GM18505 (cell line): ENCODE data around the gene ACHE.
"Not testable (repeated sequence)": the region's sequence is repeated elsewhere in the genome, so short reads cannot be mapped to it uniquely, and the experiment has no call there.

Experiments
- ATAC-seq: cut with Tn5 transposase; IDR thresholded peaks from one replicate; pipeline ENCODE4 v1.9.1; 2021; ENCODE audit not compliant: unreplicated experiment
- POLR2A ChIP-seq: IDR thresholded peaks from 4 replicates; pipeline ENCODE4 v1.6.1; 2011; ENCODE audit warnings: borderline replicate concordance; ENCODE audit not compliant: insufficient read depth, insufficient read length; ENCODE audit errors: extremely low read depth

Gene ACHE

GRCh38 chr7:100911484-100911883 lies 15.8 kb upstream of the ACHE start:
- ATAC-seq: no peak
- no peak for TF ChIP-seq POLR2A

DNA sequence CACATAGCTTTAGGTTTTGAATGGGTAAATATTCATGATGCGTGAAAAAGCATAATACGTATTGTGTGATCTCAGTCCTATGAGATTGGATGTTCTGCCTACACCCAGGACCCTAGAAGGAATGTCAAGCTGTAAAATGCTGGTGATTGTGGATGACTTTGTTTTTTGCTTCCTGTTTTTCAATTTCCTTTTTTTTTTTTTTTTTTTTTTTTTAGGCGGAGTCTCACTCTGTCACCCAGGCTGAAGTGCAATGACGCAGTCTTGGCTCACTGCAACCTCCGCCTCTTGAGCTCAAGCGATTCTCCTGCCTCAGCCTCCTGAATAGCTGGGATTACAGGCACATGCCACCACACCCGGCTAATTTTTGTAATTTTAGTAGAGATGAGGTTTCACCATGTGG lies 14.8 kb upstream of the ACHE start:
- not testable (repeated sequence) for ATAC-seq

- no peak for TF ChIP-seq POLR2A
- no peak for ATAC-seq
These were observed 12.8 kb upstream of the ACHE start for GRCh38 chr7:100908512-100908911.

- TF ChIP-seq POLR2A: no peak
- ATAC-seq: no peak
These were observed 7.0 kb upstream of the ACHE start for GRCh38 chr7:100902638-100903037.

- no peak for TF ChIP-seq POLR2A
- no peak for ATAC-seq
These were observed 6.2 kb upstream of the ACHE start for GRCh38 chr7:100901921-100902332.

DNA sequence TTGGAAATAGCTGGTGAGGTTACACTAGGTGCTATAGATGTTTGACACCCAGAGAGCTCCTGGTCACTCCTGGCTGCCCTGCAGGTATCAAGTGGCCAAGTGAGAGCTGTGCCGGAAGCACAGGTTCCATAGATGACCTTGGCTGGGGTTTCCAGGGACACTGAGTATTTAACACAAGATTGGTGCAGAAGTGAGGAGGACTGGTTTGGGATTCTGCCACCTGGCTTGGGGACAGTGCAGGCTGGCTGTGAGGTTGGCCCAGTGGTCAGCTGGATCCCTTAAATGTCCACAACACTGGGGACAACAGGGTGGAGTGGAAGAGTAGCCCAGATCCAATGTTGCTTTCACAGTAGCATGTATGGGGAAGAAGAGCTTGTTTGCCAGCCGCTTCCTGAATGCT lies 5.3 kb upstream of the ACHE start:
- ATAC-seq: no peak
- no peak for TF ChIP-seq POLR2A

DNA sequence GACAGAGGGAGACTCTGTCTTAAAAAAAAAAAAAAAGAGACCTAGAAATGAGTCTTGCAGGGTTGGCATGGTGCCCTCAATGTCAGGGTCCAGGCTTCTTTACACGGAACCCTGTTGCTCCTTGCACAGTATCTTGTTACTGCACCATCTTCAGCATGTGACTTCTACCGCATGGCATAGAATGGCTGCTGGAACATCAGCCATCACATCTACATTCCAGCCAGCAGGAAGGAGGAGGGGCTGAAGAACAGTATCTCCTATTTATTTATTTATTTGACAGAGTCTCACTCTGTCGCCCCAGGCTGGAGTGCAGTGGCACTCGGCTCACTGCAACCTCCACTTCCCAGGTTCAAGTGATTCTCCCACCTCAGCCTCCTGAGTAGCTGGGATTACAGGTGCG lies 3.7 kb upstream of the ACHE start:
- ATAC-seq: no peak
- no peak for TF ChIP-seq POLR2A

DNA sequence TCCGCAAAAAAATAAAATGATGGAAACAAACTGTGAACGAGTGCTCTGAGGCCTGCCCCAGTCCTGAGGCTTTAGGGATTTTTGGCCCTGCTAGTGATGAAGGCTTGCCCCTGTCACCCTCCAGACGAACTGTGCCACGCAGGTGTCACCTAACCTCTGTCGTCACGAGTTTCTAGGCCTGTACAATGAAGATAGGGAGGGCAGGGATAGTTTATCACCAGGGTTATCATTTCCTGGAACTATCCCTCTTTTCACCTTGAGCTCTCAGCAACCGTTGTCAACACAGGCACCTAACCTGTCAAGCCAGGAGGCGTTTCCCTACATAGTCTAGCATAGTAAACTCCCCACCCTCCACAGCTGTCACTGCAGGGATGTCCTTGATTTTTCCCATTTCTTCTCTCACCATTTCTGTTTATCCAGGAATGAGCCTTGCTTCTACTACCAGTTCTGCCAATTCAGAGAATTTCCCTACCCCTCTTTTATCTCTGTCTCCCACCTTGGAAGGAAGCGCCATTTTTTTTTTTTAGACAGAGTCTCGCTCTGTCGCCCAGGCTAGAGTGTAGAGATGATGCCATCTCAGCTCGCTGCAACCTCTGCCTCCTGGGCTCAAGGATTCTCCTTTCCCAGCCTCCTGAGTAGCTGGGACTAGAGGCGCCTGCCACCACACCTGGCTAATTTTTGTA lies 2.2 kb upstream of the ACHE start:
- ATAC-seq: no peak
- no peak for TF ChIP-seq POLR2A

DNA sequence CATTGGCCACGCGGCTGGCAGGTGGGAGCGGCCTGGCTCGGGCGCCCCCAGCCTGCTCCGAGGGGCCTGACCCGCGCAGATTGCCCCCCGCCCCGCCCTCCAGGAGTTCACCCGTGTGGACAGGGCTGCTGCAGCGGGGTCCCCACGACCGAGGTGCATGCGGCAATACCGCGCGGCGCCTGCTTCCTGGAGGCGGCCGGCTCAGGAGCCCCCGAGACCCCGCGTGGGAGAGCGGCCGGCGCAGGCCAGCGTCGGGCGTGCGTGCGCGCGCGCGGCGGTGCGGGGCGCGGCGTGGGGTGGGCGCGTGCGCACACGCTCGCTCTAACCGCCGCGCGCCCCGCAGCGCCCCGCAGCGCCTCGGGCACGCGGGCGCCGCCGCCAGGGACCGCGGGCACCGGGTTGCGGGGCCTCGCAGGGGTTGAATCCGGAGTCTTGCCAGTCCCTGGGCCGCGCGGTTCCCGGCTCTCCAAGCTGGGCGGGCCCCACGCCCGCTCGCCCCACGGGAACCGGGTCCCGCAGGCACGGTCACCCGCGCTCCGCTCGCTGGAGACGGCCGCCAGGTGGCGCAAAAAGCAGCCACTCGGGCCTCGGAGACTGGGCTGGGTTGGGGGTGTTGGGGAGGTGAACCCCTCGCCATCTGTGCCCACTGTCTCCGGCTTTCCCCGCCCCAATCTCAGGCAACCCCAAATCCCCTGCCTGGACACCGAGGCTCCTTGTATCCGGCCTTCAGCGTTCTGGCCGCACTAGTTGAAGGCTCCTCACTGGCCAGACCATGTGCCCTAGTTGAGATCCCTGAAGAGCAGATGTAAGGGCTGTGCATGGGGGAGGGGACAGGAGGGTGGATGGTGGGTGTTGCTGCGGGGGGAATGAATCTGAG lies 1.3 kb upstream of the ACHE start:
- TF ChIP-seq POLR2A: no peak
- ATAC-seq: no peak

GRCh38 chr7:100895956-100896731 lies 456 bp upstream of the ACHE start:
- ATAC-seq: no peak
- TF ChIP-seq POLR2A: no peak

DNA sequence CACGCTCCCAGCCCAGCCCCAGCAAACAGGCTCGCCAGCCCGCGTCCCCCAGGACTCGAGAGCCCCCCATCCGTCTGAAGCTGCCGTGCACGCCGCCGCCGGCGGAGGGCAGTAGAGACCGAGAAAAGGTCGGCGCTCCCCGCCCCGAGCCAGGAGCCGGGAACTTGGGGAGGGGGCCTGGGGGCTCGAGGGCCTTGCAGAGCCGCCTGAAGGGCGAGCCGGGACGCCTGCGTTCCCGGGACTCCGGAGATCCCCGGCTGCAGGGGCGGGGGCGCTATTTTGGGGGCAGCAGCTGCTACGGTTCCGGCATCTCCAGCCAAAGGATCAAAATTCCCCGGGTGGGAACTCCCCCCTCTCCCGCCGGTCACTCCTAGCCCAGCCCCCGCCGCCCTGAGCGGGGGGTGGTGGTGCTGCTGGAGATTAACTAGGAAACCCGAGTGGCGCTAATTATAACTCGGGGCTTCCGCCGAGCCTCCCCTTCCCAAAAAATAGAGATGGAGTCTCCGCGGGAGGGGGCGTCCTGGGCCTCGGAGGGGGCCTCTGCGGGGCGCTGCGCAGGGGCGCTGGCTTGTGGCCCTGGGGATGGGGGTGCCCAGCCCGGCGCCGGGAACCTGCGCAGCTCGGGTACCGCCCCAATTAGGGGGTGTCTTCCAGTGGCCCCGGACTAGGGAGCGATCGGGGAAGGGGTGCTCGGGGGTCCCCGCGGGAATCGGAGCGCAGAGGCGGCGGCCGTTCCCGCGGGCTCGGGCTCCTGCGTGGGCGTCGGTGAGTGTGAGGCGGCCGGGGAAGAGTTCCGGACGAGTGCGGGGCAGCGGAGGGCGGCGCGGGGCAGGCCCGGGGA lies 608 bp downstream of the ACHE start:
- TF ChIP-seq POLR2A: no peak
- no peak for ATAC-seq

DNA sequence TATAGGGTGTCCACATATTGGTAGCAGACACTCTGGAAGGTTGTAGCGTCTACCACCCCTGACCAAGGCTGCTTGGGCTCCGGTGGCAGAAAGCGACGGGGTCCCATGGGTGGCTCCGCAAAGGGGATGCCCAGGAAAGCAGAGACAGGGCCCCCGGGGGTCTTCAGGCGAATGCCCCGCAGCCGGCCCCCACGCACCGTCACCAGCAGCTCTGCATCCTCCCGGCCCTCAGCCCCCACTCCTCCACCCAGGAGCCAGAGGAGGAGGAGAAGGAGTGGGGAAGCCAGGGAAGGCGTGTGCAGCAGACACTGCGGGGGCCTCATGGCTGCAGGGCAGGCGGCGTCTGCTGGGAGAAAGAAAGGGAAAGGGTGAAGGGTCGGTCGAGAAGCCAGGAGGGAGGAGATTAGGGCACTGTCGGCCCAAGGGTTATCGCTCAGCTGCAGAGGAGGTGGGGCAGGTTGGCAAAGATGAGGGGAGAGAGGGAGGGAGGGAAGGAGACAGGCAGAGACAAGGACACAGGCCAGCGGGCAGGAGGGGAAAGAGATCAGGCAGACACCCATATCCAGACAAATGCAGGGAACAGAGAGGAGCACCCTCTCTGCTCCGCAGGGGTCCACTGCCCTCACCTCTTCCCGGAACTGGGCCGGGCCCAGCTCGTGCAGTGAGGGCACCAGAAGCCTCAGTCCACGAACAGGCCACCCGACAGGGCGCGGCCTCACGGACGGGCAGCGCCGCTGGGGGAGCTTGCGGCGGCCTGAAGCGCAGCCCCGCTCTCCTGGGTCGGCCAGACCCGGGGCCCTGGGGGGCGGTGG lies 1.6 kb downstream of the ACHE start:
- no peak for TF ChIP-seq POLR2A
- no peak for ATAC-seq
